ENCODE results near the gene MYL12B.
A peak's percentile ranks its signal among the peaks of the same experiment; 100 is the strongest.
"Not testable (repeated sequence)": the region's sequence is repeated elsewhere in the genome, so short reads cannot be mapped to it uniquely, and the experiment has no call there.

The MYL12B gene

DNA sequence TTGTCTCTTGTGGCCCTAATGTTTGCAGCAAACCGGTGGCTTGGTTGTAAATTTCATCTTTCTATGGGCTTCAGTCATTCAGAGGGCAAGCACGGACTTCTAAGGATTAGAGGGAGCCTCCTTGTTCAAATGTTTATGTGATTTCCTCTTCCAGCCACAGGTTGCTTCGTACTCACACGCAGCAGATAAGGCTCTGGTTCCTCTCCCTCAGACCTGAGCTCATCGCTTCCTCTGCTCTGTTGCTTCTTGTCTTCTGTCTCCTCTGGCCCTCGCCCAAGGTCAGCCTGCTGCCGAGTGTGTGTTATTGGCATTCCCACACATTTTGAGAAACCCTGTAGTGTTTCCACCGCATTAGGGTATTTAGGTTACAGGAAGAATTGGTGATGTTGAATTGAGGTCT lies 44.0 kb downstream of the MYL12B start:
- peak; percentile 47 for DNase-seq (ENCODE audit: low read depth)
- TF ChIP-seq CTCF (IDR thresholded peaks at IDR 0.05; ENCODE audit: low read depth, low read length, missing control alignments): no peak
- in situ Hi-C loops (cut with HindIII; ENCODE audit: low sequenced_read_pairs): no loop called here
- H3K4me3 ChIP-seq (ENCODE audit: low read depth, low read length): no peak overlapping the region

DNA sequence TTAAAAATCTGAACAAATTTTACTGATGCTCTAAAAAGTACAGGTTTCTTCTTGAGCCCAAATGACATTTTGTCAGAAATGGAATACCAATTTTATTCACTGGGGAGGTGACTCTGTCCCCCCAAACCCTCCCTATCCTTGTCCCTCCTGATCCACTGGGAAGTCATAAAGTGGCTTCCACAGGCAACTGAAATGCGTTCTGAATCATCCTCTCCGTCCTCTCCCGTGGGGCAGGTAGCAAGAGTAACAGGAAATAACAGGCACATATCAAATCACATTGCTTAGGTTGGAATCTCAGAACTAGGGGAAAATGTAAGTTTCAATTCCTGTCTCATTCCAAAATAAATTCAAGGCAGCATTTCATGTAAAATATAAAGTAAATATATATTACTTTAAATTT lies 44.5 kb downstream of the MYL12B start:
- in situ Hi-C loops (cut with HindIII; ENCODE audit: low sequenced_read_pairs): no loop called here
- no peak for DNase-seq (ENCODE audit: low read depth)
- H3K4me3 ChIP-seq (ENCODE audit: low read depth, low read length): no peak overlapping the region
- no peak for TF ChIP-seq CTCF (IDR thresholded peaks at IDR 0.05; ENCODE audit: low read depth, low read length, missing control alignments)

DNA sequence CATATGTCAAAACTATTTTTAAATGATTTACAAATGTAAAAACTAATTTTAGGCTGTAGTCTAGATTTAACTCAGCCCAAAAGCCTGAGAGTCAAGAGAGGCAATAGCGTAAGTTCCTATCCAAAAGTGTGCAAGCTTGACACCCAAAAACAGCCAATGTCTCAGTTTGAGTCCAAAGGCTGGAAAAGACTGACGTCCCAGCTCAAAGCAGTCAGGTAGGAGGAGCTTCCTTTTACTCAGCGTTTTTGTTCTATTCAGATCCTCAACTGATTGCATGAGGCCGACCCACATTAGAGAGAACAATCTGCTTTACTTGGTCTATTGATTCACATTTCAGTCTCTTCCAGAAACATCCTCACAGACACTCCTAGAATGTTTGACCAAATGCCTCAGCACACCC lies 51.8 kb downstream of the MYL12B start:
- in situ Hi-C loops (cut with HindIII; ENCODE audit: low sequenced_read_pairs): no loop called here
- no peak overlapping the region for H3K4me3 ChIP-seq (ENCODE audit: low read depth, low read length)
- no peak for DNase-seq (ENCODE audit: low read depth)
- no peak for TF ChIP-seq CTCF (IDR thresholded peaks at IDR 0.05; ENCODE audit: low read depth, low read length, missing control alignments)

GRCh38 chr18:3315344-3315743 lies 53.4 kb downstream of the MYL12B start:
- H3K4me3 ChIP-seq (ENCODE audit: low read depth, low read length); DNase-seq (ENCODE audit: low read depth); in situ Hi-C loops (cut with HindIII; ENCODE audit: low sequenced_read_pairs): not testable (repeated sequence)

GRCh38 chr18:3319399-3319798 lies 57.5 kb downstream of the MYL12B start:
- TF ChIP-seq CTCF (IDR thresholded peaks at IDR 0.05; ENCODE audit: low read depth, low read length, missing control alignments): no peak
- H3K4me3 ChIP-seq (ENCODE audit: low read depth, low read length): no peak overlapping the region
- in situ Hi-C loops (cut with HindIII; ENCODE audit: low sequenced_read_pairs): no loop called here
- no peak for DNase-seq (ENCODE audit: low read depth)

DNA sequence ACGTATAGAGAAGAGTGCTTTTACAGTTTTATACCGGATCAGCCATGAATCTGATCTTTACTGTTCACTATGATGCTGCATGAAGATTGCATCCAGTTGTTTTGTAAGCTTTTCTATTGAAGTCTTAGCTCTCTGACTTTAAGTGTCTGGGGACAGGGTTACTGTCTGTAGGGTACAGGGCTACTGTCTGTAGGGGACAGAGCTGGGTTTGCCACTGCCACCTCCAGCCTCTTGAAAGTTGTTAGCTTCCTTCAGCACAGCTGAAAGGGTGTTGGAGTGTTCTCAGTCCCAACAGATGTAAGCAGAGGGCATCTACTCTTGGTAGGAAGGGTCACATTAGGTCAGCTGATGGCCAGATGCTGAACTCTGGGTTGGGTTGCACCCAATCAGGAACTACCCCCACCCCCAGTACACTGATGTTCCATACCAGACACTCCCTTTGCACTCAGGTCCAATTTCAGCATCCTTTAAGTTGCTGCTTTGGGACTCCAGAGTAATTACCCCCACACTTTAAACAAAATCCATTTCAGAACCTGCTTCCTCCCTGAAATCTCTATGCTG lies 58.0 kb downstream of the MYL12B start:
- in situ Hi-C loops (cut with HindIII; ENCODE audit: low sequenced_read_pairs): no loop called here
- DNase-seq (ENCODE audit: low read depth): no peak
- no peak overlapping the region for H3K4me3 ChIP-seq (ENCODE audit: low read depth, low read length)
- TF ChIP-seq CTCF (IDR thresholded peaks at IDR 0.05; ENCODE audit: low read depth, low read length, missing control alignments): no peak

DNA sequence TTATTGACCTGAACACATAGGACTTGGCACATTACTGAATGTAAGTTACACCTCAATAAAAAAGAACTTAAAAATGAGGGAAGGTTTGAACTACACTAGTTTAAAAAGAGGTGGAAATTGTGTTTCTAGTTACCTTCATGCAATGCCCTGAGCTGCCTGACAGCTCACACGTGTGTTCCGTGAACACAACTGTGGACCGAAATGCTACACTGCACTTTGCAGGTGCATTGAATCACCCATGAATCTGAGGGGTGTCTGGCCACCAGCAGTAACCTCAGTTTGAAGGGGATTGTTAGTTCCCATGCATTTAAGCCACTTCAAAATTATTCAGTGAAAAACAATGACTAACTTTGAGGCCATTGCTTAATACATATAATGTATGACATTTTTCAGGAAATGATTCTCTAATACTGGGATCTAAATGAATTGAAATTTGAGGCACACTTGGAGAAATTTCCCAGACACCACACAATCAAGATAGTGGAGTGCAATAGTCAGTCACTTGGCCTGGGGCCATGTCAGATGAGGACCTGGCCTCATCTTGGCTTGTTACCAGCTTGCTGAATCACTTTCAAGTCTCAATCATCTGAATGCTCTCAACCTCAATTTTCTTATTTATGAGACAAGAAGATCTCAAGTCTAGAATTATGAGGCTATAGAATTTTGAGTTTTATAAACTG lies 59.3 kb downstream of the MYL12B start:
- DNase-seq (ENCODE audit: low read depth): peak; percentile 58
- TF ChIP-seq CTCF (IDR thresholded peaks at IDR 0.05; ENCODE audit: low read depth, low read length, missing control alignments): no peak
- H3K4me3 ChIP-seq (ENCODE audit: low read depth, low read length): no peak overlapping the region
- in situ Hi-C loops (cut with HindIII; ENCODE audit: low sequenced_read_pairs): no loop called here
